HEK293T (cell line): ENCODE measurements around the gene SLC5A8.

Experiments
- FOXM1 ChIP-seq: fragments of 450-650 bp; IDR thresholded peaks from 2 replicates; pipeline ENCODE4 v1.6.1; 2017; ENCODE audit warnings: mild to moderate bottlenecking, borderline replicate concordance
- LEF1 ChIP-seq: fragments of 450-650 bp; IDR thresholded peaks from 2 replicates; pipeline ENCODE4 v1.6.1; 2017; ENCODE audit warnings: mild to moderate bottlenecking, borderline replicate concordance
- NFRKB ChIP-seq: fragments of 450-650 bp; IDR thresholded peaks from 2 replicates; pipeline ENCODE4 v1.6.1; 2016; ENCODE audit warnings: mild to moderate bottlenecking, moderate library complexity

DNA sequence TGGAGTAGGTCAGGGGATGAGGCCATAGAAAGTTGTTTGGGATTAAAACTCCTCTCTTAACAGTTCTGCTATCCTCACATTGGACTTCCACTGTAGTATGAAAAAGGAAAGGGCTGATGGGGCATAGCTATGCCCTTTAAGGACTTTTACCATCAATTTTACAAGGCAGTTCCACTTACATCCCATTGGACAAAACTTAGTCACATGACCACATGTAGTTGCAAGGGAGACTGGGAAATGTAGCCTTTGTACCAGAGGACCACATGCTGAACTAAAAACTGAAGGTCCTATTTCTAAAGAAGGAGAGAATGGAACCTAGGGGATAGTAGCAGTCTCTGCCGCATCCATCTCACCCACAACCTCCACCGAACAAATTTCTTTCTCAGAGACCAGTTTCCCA, 6.8 kb upstream of the SLC5A8 start:
- no peak for TF ChIP-seq FOXM1
- no peak for TF ChIP-seq LEF1
- TF ChIP-seq NFRKB = no peak
